Suprapubic skin (tissue), 4 donors: ENCODE measurements around the gene HOXA9.

Experiments
- EP300 ChIP-seq: sonication (generic); formaldehyde crosslinking; IDR thresholded peaks from one replicate; pipeline ENCODE4 v1.6.1; 2017; ENCODE audit warnings: antibody characterized with exemption
- POLR2A ChIP-seq, 2 donors: fragments of 450-650 bp; IDR thresholded peaks; one replicate each; pipeline ENCODE4 v1.6.1; 2017; ENCODE audit warnings: antibody characterized with exemption in 2 of 2, mild to moderate bottlenecking in 2 of 2, moderate library complexity in 2 of 2
- POLR2AphosphoS5 ChIP-seq, 3 donors: sonication (generic); formaldehyde crosslinking; IDR thresholded peaks; one replicate each; pipeline ENCODE4 v1.6.1; 2017; ENCODE audit warnings: antibody characterized with exemption in 3 of 3
- TF ChIP-seq, protein P1 (sequence below), 2 donors: fragments of 200-600 bp in 1 of 2; fragments of 450-650 bp in 1 of 2; sonication (generic) in 1 of 2; IDR thresholded peaks; one replicate each; pipeline ENCODE4 v1.5.1; 2016 to 2019; ENCODE audit warnings: antibody characterized with exemption in 2 of 2, mild to moderate bottlenecking in 1 of 2, moderate library complexity in 1 of 2

- TF ChIP-seq, protein P1, sequence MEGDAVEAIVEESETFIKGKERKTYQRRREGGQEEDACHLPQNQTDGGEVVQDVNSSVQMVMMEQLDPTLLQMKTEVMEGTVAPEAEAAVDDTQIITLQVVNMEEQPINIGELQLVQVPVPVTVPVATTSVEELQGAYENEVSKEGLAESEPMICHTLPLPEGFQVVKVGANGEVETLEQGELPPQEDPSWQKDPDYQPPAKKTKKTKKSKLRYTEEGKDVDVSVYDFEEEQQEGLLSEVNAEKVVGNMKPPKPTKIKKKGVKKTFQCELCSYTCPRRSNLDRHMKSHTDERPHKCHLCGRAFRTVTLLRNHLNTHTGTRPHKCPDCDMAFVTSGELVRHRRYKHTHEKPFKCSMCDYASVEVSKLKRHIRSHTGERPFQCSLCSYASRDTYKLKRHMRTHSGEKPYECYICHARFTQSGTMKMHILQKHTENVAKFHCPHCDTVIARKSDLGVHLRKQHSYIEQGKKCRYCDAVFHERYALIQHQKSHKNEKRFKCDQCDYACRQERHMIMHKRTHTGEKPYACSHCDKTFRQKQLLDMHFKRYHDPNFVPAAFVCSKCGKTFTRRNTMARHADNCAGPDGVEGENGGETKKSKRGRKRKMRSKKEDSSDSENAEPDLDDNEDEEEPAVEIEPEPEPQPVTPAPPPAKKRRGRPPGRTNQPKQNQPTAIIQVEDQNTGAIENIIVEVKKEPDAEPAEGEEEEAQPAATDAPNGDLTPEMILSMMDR (IDR thresholded peaks at IDR 0.05) = no peak
- TF ChIP-seq POLR2A (IDR thresholded peaks at IDR 0.05) (no peak), POLR2AphosphoS5 (IDR thresholded peaks at IDR 0.05) (no peak), EP300 (no peak)
These were observed 24.0 kb downstream of the HOXA9 start for GRCh38 chr7:27141137-27141922.
